Fibroblast of mammary gland (primary cell): ENCODE measurements around the gene YIF1B.

Experiments used
- DNase-seq: peaks from one replicate; pipeline ENCODE4 v3.0.0-alpha.2; 2010; ENCODE audit warnings: low read depth
- H3K4me3 ChIP-seq: 2 replicates; pipeline ENCODE4 v1.5.1; 2011; ENCODE audit warnings: low read depth, mild to moderate bottlenecking, low read length, moderate library complexity; ENCODE audit not compliant: control insufficient read depth
- CTCF ChIP-seq: conservative IDR thresholded peaks from 2 replicates; pipeline ENCODE4 v1.5.1; 2011; ENCODE audit warnings: low read depth, low read length, inconsistent platforms; ENCODE audit not compliant: control insufficient read depth, insufficient read depth

YIF1B gene

GRCh38 chr19:38331728-38332127, 16.0 kb upstream of the YIF1B start:
- no peak overlapping the region for H3K4me3 ChIP-seq
- no peak for DNase-seq
- no peak for TF ChIP-seq CTCF

GRCh38 chr19:38329651-38330050, 13.9 kb upstream of the YIF1B start:
- no peak overlapping the region for H3K4me3 ChIP-seq
- no peak for DNase-seq
- no peak for TF ChIP-seq CTCF

GRCh38 chr19:38326591-38326990, 10.8 kb upstream of the YIF1B start:
- TF ChIP-seq CTCF, result no peak
- no peak overlapping the region for H3K4me3 ChIP-seq
- DNase-seq, result no peak

GRCh38 chr19:38324431-38324830, 8.7 kb upstream of the YIF1B start:
- no peak for DNase-seq
- H3K4me3 ChIP-seq, result no peak overlapping the region
- no peak for TF ChIP-seq CTCF

GRCh38 chr19:38323291-38323690, 7.5 kb upstream of the YIF1B start:
- no peak for DNase-seq
- TF ChIP-seq CTCF, result no peak
- no peak overlapping the region for H3K4me3 ChIP-seq

GRCh38 chr19:38321646-38322196, 6.0 kb upstream of the YIF1B start:
- H3K4me3 ChIP-seq, result no peak overlapping the region
- DNase-seq, result peak; percentile 34
- no peak for TF ChIP-seq CTCF

- H3K4me3 ChIP-seq, result peak overlapping the region; percentile 56
- no peak for TF ChIP-seq CTCF
- DNase-seq, result no peak
These were observed 5.2 kb upstream of the YIF1B start for GRCh38 chr19:38320969-38321339.
